GM18498 (cell line): ENCODE measurements around the gene CAPZA3.
"Not testable (repeated sequence)": the region's sequence is repeated elsewhere in the genome, so short reads cannot be mapped to it uniquely, and the experiment has no call there.

Experiments used
- ATAC-seq: cut with Tn5 transposase; IDR thresholded peaks from one replicate; pipeline ENCODE4 v1.9.1; 2021; ENCODE audit warnings: mild to moderate bottlenecking, moderate library complexity; ENCODE audit not compliant: unreplicated experiment

The CAPZA3 gene

GRCh38 chr12:18737819-18738218 is at the start of gene CAPZA3, which contains the start of gene PLCZ1:
Gene CAPZA3 (plus strand): TSS chr12:18738119. CDS start chr12:18738269, 150 bp downstream.
Gene PLCZ1 (minus strand): TSS chr12:18738012. CDS start chr12:18737371, 641 bp downstream.
- ATAC-seq: no peak

- no peak for ATAC-seq
Observed at GRCh38 chr12:18689771-18690170, 48.1 kb upstream of the CAPZA3 start.

GRCh38 chr12:18690653-18691052 is 47.3 kb upstream of the CAPZA3 start:
- no peak for ATAC-seq

- ATAC-seq: not testable (repeated sequence)
Observed at GRCh38 chr12:18693986-18694385, 43.9 kb upstream of the CAPZA3 start.

GRCh38 chr12:18696971-18697602 is 40.8 kb upstream of the CAPZA3 start:
- no peak for ATAC-seq

GRCh38 chr12:18700271-18700670 is 37.6 kb upstream of the CAPZA3 start:
- ATAC-seq: no peak

GRCh38 chr12:18703321-18703720 is 34.6 kb upstream of the CAPZA3 start:
- ATAC-seq: no peak

- ATAC-seq: no peak
Observed at GRCh38 chr12:18703911-18704310, 34.0 kb upstream of the CAPZA3 start.

GRCh38 chr12:18706798-18707197 is 31.1 kb upstream of the CAPZA3 start:
- no peak for ATAC-seq

- no peak for ATAC-seq
Observed at GRCh38 chr12:18716236-18716635, 21.7 kb upstream of the CAPZA3 start.

GRCh38 chr12:18718462-18718861 is 19.5 kb upstream of the CAPZA3 start:
- no peak for ATAC-seq

- ATAC-seq: no peak
Observed at GRCh38 chr12:18719922-18720510, 17.9 kb upstream of the CAPZA3 start.

- no peak for ATAC-seq
Observed at GRCh38 chr12:18720690-18721089, 17.2 kb upstream of the CAPZA3 start.

GRCh38 chr12:18721452-18721851 is 16.5 kb upstream of the CAPZA3 start:
- no peak for ATAC-seq

- ATAC-seq: no peak
Observed at GRCh38 chr12:18723752-18724151, 14.2 kb upstream of the CAPZA3 start.

GRCh38 chr12:18731156-18731555 is 6.8 kb upstream of the CAPZA3 start:
- no peak for ATAC-seq

- no peak for ATAC-seq
Observed at GRCh38 chr12:18747895-18748294, 10.0 kb downstream of the CAPZA3 start.

GRCh38 chr12:18749386-18749957 is 11.6 kb downstream of the CAPZA3 start:
- no peak for ATAC-seq

- no peak for ATAC-seq
Observed at GRCh38 chr12:18750085-18750484, 12.2 kb downstream of the CAPZA3 start.

- ATAC-seq: no peak
Observed at GRCh38 chr12:18751866-18752265, 13.9 kb downstream of the CAPZA3 start.

- no peak for ATAC-seq
Observed at GRCh38 chr12:18752280-18752920, 14.5 kb downstream of the CAPZA3 start.

GRCh38 chr12:18752947-18753346 is 15.0 kb downstream of the CAPZA3 start:
- no peak for ATAC-seq
